Caco-2 (cell line): ENCODE results near the gene STAC2. TPM values are rescaled to one million over a fixed set of nuclear protein-coding genes. Genes with fewer than 3 reads are reported as not detected.

ENCODE experiments used
- BruUV-seq: library from RNA; stranded (reverse); fragments of 400-500 nt; replicated peaks from 2 replicates; lab custom pipeline; 2021; lab: Mats Ljungman, UMichigan
- CTCF ChIA-PET: fragments of 300-600 bp; sonication (Branson Sonifier 250); formaldehyde crosslinking; loops from one replicate; lab custom pipeline; 2022; ENCODE audit warnings: antibody characterized with exemption; lab: Charles Lee
- POLR2A ChIA-PET: fragments of 300-600 bp; sonication (Branson Sonifier 250); formaldehyde crosslinking; loops from one replicate; lab custom pipeline; 2022; ENCODE audit warnings: antibody characterized with exemption; lab: Charles Lee
- DNase-seq, 2 experiments: peaks; one replicate each; pipeline versions ENCODE4 v3.0.0 to v3.0.0-alpha.2; 2020 to 2022
- H3K27me3 ChIP-seq: replicated peaks from 2 replicates; pipeline ENCODE4 v1.6.0; 2011; ENCODE audit warnings: low read length; ENCODE audit not compliant: control insufficient read depth, insufficient read depth
- H3K36me3 ChIP-seq: 2 replicates; pipeline ENCODE4 v1.5.1; 2011; ENCODE audit warnings: low read length; ENCODE audit not compliant: control insufficient read depth, insufficient read depth
- H3K4me1 ChIP-seq: fragments of 250-450 bp; sonication (Bioruptor Pico); 2 replicates; pipeline ENCODE4 v1.5.1; 2020; ENCODE audit warnings: mild to moderate bottlenecking
- H3K4me3 ChIP-seq: 2 replicates; pipeline ENCODE4 v1.5.1; 2011; ENCODE audit warnings: low read depth, mild to moderate bottlenecking, control low read depth, low read length
- H3K9me3 ChIP-seq: fragments of 250-450 bp; sonication (Bioruptor Pico); 2 replicates; pipeline ENCODE4 v1.5.1; 2020; ENCODE audit warnings: mild to moderate bottlenecking, moderate library complexity
- H3K27ac Mint-ChIP-seq: one replicate; pipeline ENCODE4 v1.8.0; 2022; ENCODE audit warnings: mixed read lengths; ENCODE audit not compliant: unreplicated experiment
- H3K27me3 Mint-ChIP-seq: one replicate; pipeline ENCODE4 v1.8.0; 2022; ENCODE audit warnings: mixed read lengths; ENCODE audit not compliant: insufficient read depth, unreplicated experiment
- H3K36me3 Mint-ChIP-seq: one replicate; pipeline ENCODE4 v1.8.0; 2022; ENCODE audit warnings: mild to moderate bottlenecking, mixed read lengths; ENCODE audit not compliant: insufficient read depth, unreplicated experiment
- H3K4me1 Mint-ChIP-seq: one replicate; pipeline ENCODE4 v1.8.0; 2022; ENCODE audit warnings: low read depth, mixed read lengths; ENCODE audit not compliant: unreplicated experiment
- H3K4me3 Mint-ChIP-seq: one replicate; pipeline ENCODE4 v1.8.0; 2022; ENCODE audit warnings: mild to moderate bottlenecking, moderate library complexity, mixed read lengths; ENCODE audit not compliant: unreplicated experiment
- H3K9me3 Mint-ChIP-seq: one replicate; pipeline ENCODE4 v1.8.0; 2022; ENCODE audit warnings: mixed read lengths; ENCODE audit not compliant: unreplicated experiment
- intact Hi-C: fragments of 100-400 bp; cut with micrococcal nuclease; formaldehyde crosslinking; loops from one replicate; pipeline ENCODE4 v1.10.0; 2022; ENCODE audit not compliant: unreplicated experiment
- total RNA-seq: library from RNA; stranded (reverse); gene quantifications from 2 replicates; pipeline ENCODE4 v1.2.3, GENCODE V29; 2022
- TF ChIP-seq, protein P1 (sequence below), 2 experiments: fragments of 200-600 bp in 1 of 2; IDR thresholded peaks; 1 replicate in 1 of 2; 2 replicates in 1 of 2; pipeline versions ENCODE4 v1.5.1 to v1.8.0; 2011 to 2022; ENCODE audit warnings: antibody characterized with exemption in 1 of 2, control low read depth in 1 of 2, inconsistent platforms in 1 of 2, low read depth in 1 of 2, low read length in 1 of 2, mild to moderate bottlenecking in 1 of 2, moderate library complexity in 1 of 2; ENCODE audit not compliant: insufficient read depth in 1 of 2, severe bottlenecking in 1 of 2, unreplicated experiment in 1 of 2

STAC2 gene
- total RNA-seq, 1 experiment from 2014 or later, result 0.09 TPM

DNA sequence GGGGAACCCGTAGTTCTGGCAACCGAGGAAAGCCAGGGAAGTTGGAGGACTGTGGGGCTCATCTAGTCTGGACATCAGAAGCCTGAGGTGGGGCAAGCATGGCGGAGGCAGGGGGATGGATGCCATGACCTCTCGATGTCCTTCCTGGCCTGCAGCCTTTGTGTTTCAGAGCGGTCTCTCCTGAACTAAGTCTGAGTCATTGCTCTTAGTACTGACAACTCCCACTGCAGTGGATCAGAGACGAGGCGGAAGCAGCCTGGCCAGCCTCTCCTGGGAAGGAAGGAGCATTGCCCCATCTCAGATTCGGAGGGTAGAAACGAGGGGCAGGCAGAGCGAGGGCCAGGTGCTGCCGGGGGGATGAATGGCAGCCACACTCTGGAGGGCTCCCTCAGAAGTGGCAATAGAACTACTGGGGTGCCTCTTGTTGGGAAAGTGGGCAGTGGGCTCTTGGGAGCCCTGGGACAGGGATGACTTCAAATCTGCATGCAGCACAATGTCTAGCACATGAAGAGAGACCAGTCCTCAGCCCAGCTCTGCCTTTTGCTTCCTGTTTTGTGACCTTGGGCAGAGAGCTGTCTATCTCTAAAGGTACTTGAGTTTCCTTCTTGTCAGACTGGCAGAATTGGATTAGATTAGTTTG lies 3.6 kb upstream of the STAC2 start:
- Mint-ChIP-seq H3K27me3 (peaks cover 10% of the 10 kb centered on the region), H3K27ac (no peak overlapping the region), H3K4me1 (no peaks in the 10 kb centered on the region), H3K36me3 (no peaks in the 10 kb centered on the region), H3K9me3 (no peaks in the 10 kb centered on the region), H3K4me3 (no peak overlapping the region)
- CTCF ChIA-PET, result interaction anchor here (3.4 kb wide), 1 partner anchor 16 kb away, joined by 16 read pairs; no protein-coding TSS in a partner anchor
- no peak overlapping the region for H3K4me3 ChIP-seq
- H3K4me1 ChIP-seq, result no peaks in the 10 kb centered on the region
- DNase-seq, result no peak
- H3K9me3 ChIP-seq, result no peaks in the 10 kb centered on the region
- TF ChIP-seq, protein P1, sequence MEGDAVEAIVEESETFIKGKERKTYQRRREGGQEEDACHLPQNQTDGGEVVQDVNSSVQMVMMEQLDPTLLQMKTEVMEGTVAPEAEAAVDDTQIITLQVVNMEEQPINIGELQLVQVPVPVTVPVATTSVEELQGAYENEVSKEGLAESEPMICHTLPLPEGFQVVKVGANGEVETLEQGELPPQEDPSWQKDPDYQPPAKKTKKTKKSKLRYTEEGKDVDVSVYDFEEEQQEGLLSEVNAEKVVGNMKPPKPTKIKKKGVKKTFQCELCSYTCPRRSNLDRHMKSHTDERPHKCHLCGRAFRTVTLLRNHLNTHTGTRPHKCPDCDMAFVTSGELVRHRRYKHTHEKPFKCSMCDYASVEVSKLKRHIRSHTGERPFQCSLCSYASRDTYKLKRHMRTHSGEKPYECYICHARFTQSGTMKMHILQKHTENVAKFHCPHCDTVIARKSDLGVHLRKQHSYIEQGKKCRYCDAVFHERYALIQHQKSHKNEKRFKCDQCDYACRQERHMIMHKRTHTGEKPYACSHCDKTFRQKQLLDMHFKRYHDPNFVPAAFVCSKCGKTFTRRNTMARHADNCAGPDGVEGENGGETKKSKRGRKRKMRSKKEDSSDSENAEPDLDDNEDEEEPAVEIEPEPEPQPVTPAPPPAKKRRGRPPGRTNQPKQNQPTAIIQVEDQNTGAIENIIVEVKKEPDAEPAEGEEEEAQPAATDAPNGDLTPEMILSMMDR (IDR thresholded peaks at IDR 0.05; ENCODE audit: insufficient read depth in 1 of 2, low read depth in 1 of 2, low read length in 1 of 2, severe bottlenecking in 1 of 2, unreplicated experiment in 1 of 2), result no peak
- BruUV-seq, result no TSS peak
- intact Hi-C loops, result no loop called here
- H3K27me3 ChIP-seq, result peaks cover 2% of the 10 kb centered on the region
- no peaks in the 10 kb centered on the region for H3K36me3 ChIP-seq
- POLR2A ChIA-PET, result no interaction called here

DNA sequence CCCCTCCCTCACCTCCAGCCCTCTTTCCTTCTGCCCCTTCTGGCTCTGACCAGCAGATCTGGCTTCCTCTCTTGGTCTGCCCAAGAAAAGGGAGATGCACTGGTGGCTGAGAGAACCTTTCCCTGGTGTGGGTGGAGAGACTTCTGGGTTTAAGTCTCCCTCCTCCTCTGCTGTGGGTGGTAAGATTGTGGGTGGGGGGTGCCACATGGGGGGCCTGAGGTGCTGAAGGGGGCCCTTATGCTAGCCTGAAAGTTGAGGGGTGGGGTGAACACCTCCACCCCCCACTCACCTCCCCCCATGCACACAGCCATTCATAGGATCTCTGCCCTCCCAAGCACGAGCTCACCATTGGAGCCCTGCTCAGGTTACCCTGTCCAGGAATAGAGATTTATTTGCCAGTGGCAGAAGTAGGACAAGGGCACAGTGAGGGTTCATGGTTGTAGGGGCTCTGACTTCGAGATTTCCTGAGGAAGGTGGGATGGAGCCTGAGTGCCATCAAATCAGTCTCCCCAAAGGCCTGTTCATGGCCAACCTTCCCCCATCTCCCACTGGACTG lies 1.7 kb upstream of the STAC2 start:
- H3K27me3 Mint-ChIP-seq, result peaks cover 13% of the 10 kb centered on the region
- Histone ChIP-seq H3K36me3 (no peaks in the 10 kb centered on the region), H3K27me3 (peaks cover 2% of the 10 kb centered on the region), H3K4me1 (no peaks in the 10 kb centered on the region), H3K4me3 (no peak overlapping the region), H3K9me3 (no peaks in the 10 kb centered on the region)
- no TSS peak for BruUV-seq
- H3K9me3 Mint-ChIP-seq, result no peaks in the 10 kb centered on the region
- POLR2A ChIA-PET, result no interaction called here
- intact Hi-C loops, result no loop called here
- CTCF ChIA-PET, result no interaction called here
- TF ChIP-seq, protein P1 (IDR thresholded peaks at IDR 0.05; ENCODE audit: insufficient read depth in 1 of 2, low read depth in 1 of 2, low read length in 1 of 2, severe bottlenecking in 1 of 2, unreplicated experiment in 1 of 2), result no peak
- H3K4me1 Mint-ChIP-seq, result no peaks in the 10 kb centered on the region
- H3K4me3 Mint-ChIP-seq, result no peak overlapping the region
- H3K27ac Mint-ChIP-seq, result no peak overlapping the region
- no peak for DNase-seq
- H3K36me3 Mint-ChIP-seq, result no peaks in the 10 kb centered on the region

DNA sequence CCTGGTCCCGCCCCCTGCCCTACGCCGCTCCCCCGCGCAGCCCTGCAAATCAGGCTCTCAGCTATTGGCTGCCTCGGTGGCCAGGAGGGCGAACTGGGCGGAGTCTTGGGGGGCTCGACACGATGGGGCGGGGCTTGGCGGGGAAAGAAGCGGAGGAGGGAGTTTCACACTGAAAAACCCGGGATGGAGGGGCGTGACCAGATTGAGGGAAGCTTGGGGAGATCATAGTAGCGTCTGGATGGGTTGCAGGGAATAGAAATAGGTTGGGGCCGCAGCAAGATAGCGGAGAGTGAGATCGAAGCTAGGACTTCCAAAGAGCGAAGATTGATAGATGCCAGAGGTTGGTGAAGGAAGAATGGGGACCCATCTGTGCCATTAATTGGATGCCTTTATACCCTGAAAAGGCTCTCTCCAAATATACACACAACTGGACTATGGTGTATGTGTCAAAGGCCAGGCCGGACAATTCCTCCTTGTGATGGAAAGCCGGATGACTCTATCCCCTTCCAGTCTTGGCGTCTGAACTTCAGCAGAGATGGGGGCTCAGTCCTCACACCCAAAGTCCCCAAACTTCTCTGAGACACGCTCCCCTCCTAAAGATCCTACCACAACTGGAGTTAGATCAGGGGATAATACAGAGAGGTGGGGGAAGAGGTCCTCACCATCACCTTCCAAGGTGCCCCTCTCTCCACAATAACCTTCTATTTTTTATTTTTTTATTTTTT lies 376 bp upstream of the STAC2 start:
- Mint-ChIP-seq H3K27me3 (peaks cover 10% of the 10 kb centered on the region), H3K27ac (no peak overlapping the region), H3K36me3 (no peaks in the 10 kb centered on the region), H3K9me3 (no peaks in the 10 kb centered on the region), H3K4me1 (no peaks in the 10 kb centered on the region), H3K4me3 (peak overlapping the region; percentile 74)
- no peaks in the 10 kb centered on the region for H3K9me3 ChIP-seq
- BruUV-seq, result no TSS peak
- H3K27me3 ChIP-seq, result peaks cover 2% of the 10 kb centered on the region
- intact Hi-C loops, result no loop called here
- no peaks in the 10 kb centered on the region for H3K36me3 ChIP-seq
- H3K4me1 ChIP-seq, result no peaks in the 10 kb centered on the region
- TF ChIP-seq, protein P1 (IDR thresholded peaks at IDR 0.05; ENCODE audit: insufficient read depth in 1 of 2, low read depth in 1 of 2, low read length in 1 of 2, severe bottlenecking in 1 of 2, unreplicated experiment in 1 of 2), result no peak
- ChIA-PET CTCF (interaction anchor here (0.6 to 1.2 kb wide), 10 partner anchors 10 to 875 kb away, joined by 3 to 8 read pairs (median 5); partner anchors contain the start of gene SOCS7), POLR2A (no interaction called here)
- DNase-seq, result peak; percentile 78 to 83
- H3K4me3 ChIP-seq, result peak overlapping the region; percentile 26
